AG09319 (cell line): Measurements from ENCODE around the gene PLD4.
"Not testable (repeated sequence)": the region's sequence is repeated elsewhere in the genome, so short reads cannot be mapped to it uniquely, and the experiment has no call there.

Experiments used
- DNase-seq: peaks from one replicate; pipeline ENCODE4 v3.0.0-alpha.2; 2010; ENCODE audit warnings: low read depth; ENCODE audit errors: extremely low read depth
- CTCF ChIP-seq: IDR thresholded peaks from 2 replicates; pipeline ENCODE4 v1.5.1; 2011; ENCODE audit warnings: low read depth, mild to moderate bottlenecking, inconsistent platforms, low read length, moderate library complexity

The PLD4 gene

GRCh38 chr14:104887623-104888488 lies 36.8 kb upstream of the PLD4 start:
- no peak for TF ChIP-seq CTCF
- DNase-seq, result no peak

- no peak for TF ChIP-seq CTCF
- DNase-seq, result no peak
These were observed 35.9 kb upstream of the PLD4 start for GRCh38 chr14:104888489-104889374.

- TF ChIP-seq CTCF, result no peak
- no peak for DNase-seq
These were observed 35.3 kb upstream of the PLD4 start for GRCh38 chr14:104889375-104889757.

- not testable (repeated sequence) for DNase-seq
These were observed 34.4 kb upstream of the PLD4 start for GRCh38 chr14:104890292-104890691.

- DNase-seq, result no peak
- TF ChIP-seq CTCF, result no peak
These were observed 33.5 kb upstream of the PLD4 start for GRCh38 chr14:104891121-104891551.

GRCh38 chr14:104891664-104892530 lies 32.8 kb upstream of the PLD4 start:
- no peak for DNase-seq

More at GRCh38 chr14:104891664-104892530, 32.8 kb upstream of the PLD4 start:
- TF ChIP-seq CTCF, result no peak
